Hepatocyte (in vitro differentiated cells): ENCODE data around the gene ST8SIA5. TPM values are rescaled to one million over a fixed set of nuclear protein-coding genes. Genes with fewer than 3 reads are reported as not detected.

ENCODE experiments used
- DNase-seq: peaks from one replicate; pipeline ENCODE4 v3.0.0-alpha.2; 2016; ENCODE audit warnings: low spot score
- H2AFZ ChIP-seq: fragments of 200-600 bp; sonication (generic); 2 replicates; pipeline ENCODE4 v1.6.0; 2016; ENCODE audit warnings: antibody characterized with exemption, mild to moderate bottlenecking
- H3K27ac ChIP-seq: fragments of 200-600 bp; sonication (generic); 2 replicates; pipeline ENCODE4 v1.5.1; 2016; ENCODE audit warnings: mild to moderate bottlenecking
- H3K27me3 ChIP-seq: fragments of 200-600 bp; sonication (generic); 2 replicates; pipeline ENCODE4 v1.6.1; 2016
- H3K36me3 ChIP-seq: fragments of 200-600 bp; sonication (generic); replicated peaks from 2 replicates; pipeline ENCODE4 v1.5.1; 2016; ENCODE audit warnings: low read depth; ENCODE audit not compliant: insufficient read depth
- H3K4me1 ChIP-seq: fragments of 200-600 bp; sonication (generic); 2 replicates; pipeline ENCODE4 v1.5.1; 2016; ENCODE audit warnings: mild to moderate bottlenecking, moderate library complexity; ENCODE audit not compliant: insufficient read depth
- H3K4me2 ChIP-seq: fragments of 200-600 bp; sonication (generic); 2 replicates; pipeline ENCODE4 v1.6.0; 2016
- H3K4me3 ChIP-seq: fragments of 200-600 bp; sonication (generic); 2 replicates; pipeline ENCODE4 v1.5.1; 2016; ENCODE audit warnings: mild to moderate bottlenecking
- H3K79me2 ChIP-seq: fragments of 200-600 bp; sonication (generic); 2 replicates; pipeline ENCODE4 v1.6.0; 2017; ENCODE audit warnings: mild to moderate bottlenecking
- H3K9me2 ChIP-seq: fragments of 200-600 bp; sonication (generic); replicated peaks from 2 replicates; pipeline ENCODE4 v1.6.0; 2017; ENCODE audit warnings: mild to moderate bottlenecking; ENCODE audit not compliant: insufficient read depth
- H3K9me3 ChIP-seq: fragments of 200-600 bp; sonication (generic); 2 replicates; pipeline ENCODE4 v1.5.1; 2016; ENCODE audit warnings: low read depth, mild to moderate bottlenecking
- H4K20me1 ChIP-seq: fragments of 200-600 bp; sonication (generic); 2 replicates; pipeline ENCODE4 v1.6.0; 2016; ENCODE audit warnings: mild to moderate bottlenecking; ENCODE audit not compliant: insufficient read depth, poor library complexity, severe bottlenecking
- EZH2 ChIP-seq: fragments of 200-600 bp; sonication (generic); IDR thresholded peaks from 2 replicates; pipeline ENCODE4 v1.6.1; 2016; ENCODE audit warnings: antibody characterized with exemption, mild to moderate bottlenecking, borderline replicate concordance
- EZH2phosphoT487 ChIP-seq: fragments of 200-600 bp; sonication (generic); IDR thresholded peaks from one replicate; pipeline ENCODE4 v1.6.1; 2018; ENCODE audit warnings: antibody characterized with exemption, mild to moderate bottlenecking, low read depth, moderate library complexity; ENCODE audit not compliant: unreplicated experiment, severe bottlenecking
- WGBS: methylation state at CpG from one replicate; pipeline ENCODE4 v1.1.6; 2016; ENCODE audit warnings: low lambda C conversion rate; ENCODE audit errors: missing lambda C conversion rate; 5-methylcytosine and 5-hydroxymethylcytosine counted together
- polyA plus RNA-seq: library from polyadenylated mRNA; unstranded; fragments of >200 nt; fragmentation: Nextera tagmentation; extraction: Ambion mirVana; gene quantifications from 2 replicates; pipeline ENCODE4 v1.2.1, GENCODE V29; 2016
- total RNA-seq: library from RNA; depleted of rRNA; stranded (reverse); fragments of >200 nt; gene quantifications from 2 replicates; pipeline ENCODE4 v1.2.3, GENCODE V29; 2014
- TF ChIP-seq, protein P1 (sequence below): fragments of 200-600 bp; sonication (generic); IDR thresholded peaks from 2 replicates; pipeline ENCODE4 v1.5.1; 2016; ENCODE audit warnings: antibody characterized with exemption, mild to moderate bottlenecking; ENCODE audit not compliant: poor library complexity

ST8SIA5 gene
- total and polyA plus RNA-seq, 2 experiments from 2014 or later: 0.76 TPM; not detected in 1

GRCh38 chr18:46622451-46622850 is 134.4 kb downstream of the ST8SIA5 start:
- DNase-seq: no peak

GRCh38 chr18:46621871-46622270 is 135.0 kb downstream of the ST8SIA5 start:
- Histone ChIP-seq H3K4me2 (no peak overlapping the region), H3K9me2 (no peaks in the 10 kb centered on the region), H3K27ac (no peak overlapping the region), H3K79me2 (no peaks in the 10 kb centered on the region), H3K4me1 (no peaks in the 10 kb centered on the region), H3K36me3 (no peaks in the 10 kb centered on the region), H3K9me3 (no peaks in the 10 kb centered on the region), H3K4me3 (no peak overlapping the region), H2AFZ (no peak overlapping the region), H4K20me1 (no peaks in the 10 kb centered on the region), H3K27me3 (no peaks in the 10 kb centered on the region)
- 44% methylated on average over 2 of the region's 2 CpGs for WGBS
- TF ChIP-seq EZH2: no peak
- TF ChIP-seq, protein P1, sequence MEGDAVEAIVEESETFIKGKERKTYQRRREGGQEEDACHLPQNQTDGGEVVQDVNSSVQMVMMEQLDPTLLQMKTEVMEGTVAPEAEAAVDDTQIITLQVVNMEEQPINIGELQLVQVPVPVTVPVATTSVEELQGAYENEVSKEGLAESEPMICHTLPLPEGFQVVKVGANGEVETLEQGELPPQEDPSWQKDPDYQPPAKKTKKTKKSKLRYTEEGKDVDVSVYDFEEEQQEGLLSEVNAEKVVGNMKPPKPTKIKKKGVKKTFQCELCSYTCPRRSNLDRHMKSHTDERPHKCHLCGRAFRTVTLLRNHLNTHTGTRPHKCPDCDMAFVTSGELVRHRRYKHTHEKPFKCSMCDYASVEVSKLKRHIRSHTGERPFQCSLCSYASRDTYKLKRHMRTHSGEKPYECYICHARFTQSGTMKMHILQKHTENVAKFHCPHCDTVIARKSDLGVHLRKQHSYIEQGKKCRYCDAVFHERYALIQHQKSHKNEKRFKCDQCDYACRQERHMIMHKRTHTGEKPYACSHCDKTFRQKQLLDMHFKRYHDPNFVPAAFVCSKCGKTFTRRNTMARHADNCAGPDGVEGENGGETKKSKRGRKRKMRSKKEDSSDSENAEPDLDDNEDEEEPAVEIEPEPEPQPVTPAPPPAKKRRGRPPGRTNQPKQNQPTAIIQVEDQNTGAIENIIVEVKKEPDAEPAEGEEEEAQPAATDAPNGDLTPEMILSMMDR: no peak
- no peak for TF ChIP-seq EZH2phosphoT487
- no peak for DNase-seq

More at GRCh38 chr18:46622451-46622850, 134.4 kb downstream of the ST8SIA5 start:
- H2AFZ ChIP-seq: no peak overlapping the region
- no peaks in the 10 kb centered on the region for H4K20me1 ChIP-seq
- no peaks in the 10 kb centered on the region for H3K27me3 ChIP-seq
- H3K36me3 ChIP-seq: no peaks in the 10 kb centered on the region
- no peaks in the 10 kb centered on the region for H3K9me2 ChIP-seq
- H3K4me3 ChIP-seq: no peak overlapping the region
- no peaks in the 10 kb centered on the region for H3K4me1 ChIP-seq
- no peak overlapping the region for H3K27ac ChIP-seq
- no peaks in the 10 kb centered on the region for H3K9me3 ChIP-seq
- TF ChIP-seq EZH2 (no peak), EZH2phosphoT487 (no peak)
- TF ChIP-seq, protein P1: no peak
- 95% methylated on average over 4 of the region's 4 CpGs for WGBS
- no peaks in the 10 kb centered on the region for H3K79me2 ChIP-seq
- no peak overlapping the region for H3K4me2 ChIP-seq

GRCh38 chr18:46621111-46621766 is 135.6 kb downstream of the ST8SIA5 start:
- 72% methylated on average over 6 of the region's 6 CpGs for WGBS
- H3K9me3 ChIP-seq: no peaks in the 10 kb centered on the region
- no peaks in the 10 kb centered on the region for H3K79me2 ChIP-seq
- no peak for DNase-seq
- H3K9me2 ChIP-seq: no peaks in the 10 kb centered on the region
- no peaks in the 10 kb centered on the region for H3K36me3 ChIP-seq
- H3K4me1 ChIP-seq: no peaks in the 10 kb centered on the region
- no peak for TF ChIP-seq EZH2phosphoT487
- no peak for TF ChIP-seq EZH2
- TF ChIP-seq, protein P1: no peak
- no peak overlapping the region for H3K27ac ChIP-seq
- no peaks in the 10 kb centered on the region for H4K20me1 ChIP-seq
- no peak overlapping the region for H2AFZ ChIP-seq
- no peak overlapping the region for H3K4me2 ChIP-seq
- H3K27me3 ChIP-seq: no peaks in the 10 kb centered on the region
- no peak overlapping the region for H3K4me3 ChIP-seq

- H4K20me1 ChIP-seq: no peaks in the 10 kb centered on the region
Measured at GRCh38 chr18:46619559-46619958, 137.3 kb downstream of the ST8SIA5 start.

More at GRCh38 chr18:46619559-46619958, 137.3 kb downstream of the ST8SIA5 start:
- no peak for DNase-seq
- H2AFZ ChIP-seq: no peak overlapping the region
- no peaks in the 10 kb centered on the region for H3K4me1 ChIP-seq
- no peaks in the 10 kb centered on the region for H3K9me3 ChIP-seq
- TF ChIP-seq EZH2 (no peak), EZH2phosphoT487 (no peak)
- TF ChIP-seq, protein P1: no peak
- no peaks in the 10 kb centered on the region for H3K27me3 ChIP-seq
- H3K9me2 ChIP-seq: no peaks in the 10 kb centered on the region
- H3K27ac ChIP-seq: no peak overlapping the region
- H3K79me2 ChIP-seq: no peaks in the 10 kb centered on the region
- no peak overlapping the region for H3K4me3 ChIP-seq
- no peak overlapping the region for H3K4me2 ChIP-seq
- no peaks in the 10 kb centered on the region for H3K36me3 ChIP-seq
- WGBS: 84% methylated on average over 3 of the region's 3 CpGs
